Suppressor macrophage (primary cell): ENCODE results near the gene ENOX1.

Experiments
- DNase-seq, 4 experiments: peaks; one replicate each; pipeline ENCODE4 v3.0.0-alpha.2; 2020 to 2022

ENOX1 gene

DNA sequence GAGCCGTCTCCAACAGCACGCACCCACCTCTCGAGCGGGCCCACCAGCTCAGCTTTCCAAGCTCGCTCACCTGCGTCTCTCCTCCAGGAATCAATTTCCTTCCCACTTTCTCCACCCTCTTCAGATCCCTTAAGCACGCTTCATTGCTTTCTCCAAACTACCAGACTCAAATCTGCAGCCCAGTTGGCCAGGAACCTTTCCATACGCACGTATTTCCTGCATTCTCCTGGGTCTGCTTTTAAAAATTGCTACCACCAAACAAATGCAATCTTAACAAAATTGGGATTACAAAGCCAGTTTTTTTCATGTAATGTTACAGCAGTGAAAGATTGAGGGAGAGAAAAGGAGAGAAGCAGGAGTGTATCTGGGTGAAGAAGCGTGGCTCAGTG is 1.5 kb downstream of the ENOX1 start:
- DNase-seq = no peak

GRCh38 chr13:43784496-43784895 is 2.3 kb downstream of the ENOX1 start:
- DNase-seq = no peak

DNA sequence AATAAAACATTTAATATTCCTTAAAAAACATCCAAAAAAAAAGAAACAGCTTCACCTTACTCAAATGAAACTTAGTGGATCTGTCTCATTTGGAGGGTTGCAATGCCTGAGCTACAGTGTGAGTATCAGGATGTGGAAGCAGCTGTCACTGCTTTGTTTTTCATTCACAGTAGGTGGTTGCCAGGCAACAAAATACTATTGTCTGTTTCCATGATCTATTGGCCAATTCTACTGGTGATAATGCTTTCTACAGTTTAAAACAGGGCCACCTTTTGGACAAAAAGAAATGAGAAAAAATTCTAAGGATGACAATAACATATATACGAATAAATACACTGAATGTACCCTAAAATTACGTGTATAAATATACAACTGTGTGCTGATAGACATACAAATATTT is 3.0 kb downstream of the ENOX1 start:
- peak; percentile 16 to 63 (median 42) for DNase-seq

DNA sequence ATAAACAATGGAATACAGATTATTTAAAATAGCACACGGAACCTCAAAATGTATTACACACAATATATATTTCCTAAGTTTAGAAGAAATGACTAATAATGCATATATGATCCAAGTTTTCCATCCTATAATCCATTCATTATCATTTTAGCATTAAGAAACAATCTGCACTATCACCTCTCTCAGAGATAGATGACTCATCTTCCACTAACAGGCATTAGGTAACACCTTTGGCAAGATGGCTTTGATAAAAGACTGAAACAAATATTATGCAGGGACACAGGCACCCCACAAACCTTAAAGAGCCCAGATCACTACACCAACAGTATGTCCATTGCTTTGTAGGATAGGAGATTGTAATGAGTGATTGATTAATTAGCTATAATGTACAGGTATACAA is 4.1 kb downstream of the ENOX1 start:
- DNase-seq = no peak

DNA sequence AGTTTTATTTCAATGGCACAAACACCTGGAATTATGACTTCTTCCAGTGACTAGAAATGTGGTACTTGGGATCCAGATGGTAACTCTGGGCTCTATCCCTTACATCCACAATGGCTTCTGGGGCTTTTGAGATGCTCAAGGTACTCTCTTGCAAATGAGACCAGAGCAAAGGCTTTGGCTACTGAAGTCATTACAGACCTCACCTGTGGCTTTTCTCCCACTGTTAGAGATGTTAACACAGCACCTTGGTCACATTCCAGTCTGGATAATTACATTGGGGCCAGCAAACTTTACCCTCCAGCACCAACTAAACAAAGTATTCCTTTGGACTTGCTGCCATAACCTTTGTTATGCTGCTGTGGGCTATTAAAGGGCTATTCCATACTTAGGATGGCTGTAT is 6.1 kb downstream of the ENOX1 start:
- no peak for DNase-seq

DNA sequence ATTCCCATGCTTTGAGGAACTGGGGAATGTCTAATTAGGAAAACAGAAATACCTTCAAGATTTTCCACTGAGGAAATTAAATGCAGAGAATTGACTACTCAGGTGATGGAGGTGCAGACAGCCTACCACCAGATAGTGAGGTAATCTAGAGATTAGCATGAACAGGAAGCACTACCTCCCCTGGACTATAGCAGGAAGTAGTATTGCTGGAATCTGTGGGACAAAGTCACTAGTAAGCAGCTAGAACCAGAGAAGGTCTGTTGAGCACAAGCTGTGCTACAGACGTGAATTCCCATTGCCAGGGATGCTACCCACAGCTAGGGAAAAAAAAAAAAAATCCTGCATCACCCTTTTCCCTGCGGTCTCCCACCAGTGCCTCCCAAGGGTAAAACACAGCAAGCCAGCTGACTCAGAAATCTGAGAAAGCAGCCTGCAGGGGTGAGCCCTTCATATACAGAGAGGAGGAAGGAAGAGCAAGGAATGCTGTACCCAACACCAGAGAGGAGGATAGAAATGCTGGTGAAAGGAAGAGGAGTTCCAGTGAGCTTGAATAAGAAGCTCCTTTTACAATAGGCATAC is 10.2 kb downstream of the ENOX1 start:
- no peak for DNase-seq

DNA sequence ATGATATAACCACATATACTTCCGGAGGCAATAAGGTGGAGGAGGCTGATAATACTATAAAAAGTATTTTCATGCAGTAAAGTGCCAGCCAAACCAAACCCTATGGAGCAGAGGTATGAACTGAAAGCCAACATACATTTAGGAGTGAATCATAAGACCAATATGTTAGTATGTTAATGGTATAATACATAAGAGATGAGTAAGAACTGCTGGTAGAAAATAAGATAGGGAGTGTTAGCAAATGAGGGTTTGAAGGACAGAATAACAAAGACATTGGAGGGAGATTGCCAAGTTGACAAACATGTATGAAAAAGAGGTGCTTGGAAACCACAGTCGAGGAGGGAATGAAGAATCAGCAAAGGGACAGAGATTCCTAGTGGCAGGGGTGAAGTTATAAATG is 10.8 kb downstream of the ENOX1 start:
- DNase-seq = no peak

DNA sequence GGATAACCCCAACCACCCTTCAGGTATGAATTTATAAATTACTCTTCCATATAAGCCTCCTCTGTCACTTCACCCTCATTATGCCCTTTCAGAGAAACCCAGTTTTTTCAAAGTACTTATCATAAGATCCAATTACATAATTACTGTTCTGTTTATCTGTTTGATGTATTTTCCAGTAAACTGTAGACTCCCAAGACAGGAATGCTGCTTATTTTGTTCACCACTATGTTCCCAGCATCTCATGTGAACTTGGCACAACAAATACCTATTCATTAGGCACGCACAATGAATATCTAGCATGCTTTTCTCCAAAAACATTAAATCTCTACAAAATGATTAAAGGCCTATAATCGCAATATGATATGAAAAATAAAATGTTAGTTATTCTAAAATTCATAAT is 13.2 kb downstream of the ENOX1 start:
- no peak for DNase-seq

GRCh38 chr13:43770871-43771270 is 15.9 kb downstream of the ENOX1 start:
- no peak for DNase-seq

DNA sequence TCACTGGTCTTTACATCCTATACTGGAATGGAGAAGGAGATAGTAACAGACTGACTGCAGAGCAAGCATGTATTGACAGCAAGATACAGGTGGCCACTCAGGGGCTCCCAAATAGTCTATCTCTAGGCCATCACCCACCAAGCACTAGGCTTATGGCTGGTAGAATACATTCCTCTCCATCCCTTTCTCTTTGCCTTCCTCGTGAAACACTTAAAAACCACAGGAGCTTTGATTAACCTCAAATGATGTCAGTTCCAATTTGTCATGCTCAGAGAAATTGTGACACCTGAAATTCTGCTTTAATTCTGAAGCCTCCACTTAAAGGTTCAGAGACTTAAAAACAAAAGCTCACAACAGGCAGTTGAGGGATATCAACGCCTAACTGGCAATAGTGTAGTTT is 17.2 kb downstream of the ENOX1 start:
- DNase-seq = no peak

- DNase-seq = no peak
Observed at GRCh38 chr13:43767341-43767931, 19.3 kb downstream of the ENOX1 start.

DNA sequence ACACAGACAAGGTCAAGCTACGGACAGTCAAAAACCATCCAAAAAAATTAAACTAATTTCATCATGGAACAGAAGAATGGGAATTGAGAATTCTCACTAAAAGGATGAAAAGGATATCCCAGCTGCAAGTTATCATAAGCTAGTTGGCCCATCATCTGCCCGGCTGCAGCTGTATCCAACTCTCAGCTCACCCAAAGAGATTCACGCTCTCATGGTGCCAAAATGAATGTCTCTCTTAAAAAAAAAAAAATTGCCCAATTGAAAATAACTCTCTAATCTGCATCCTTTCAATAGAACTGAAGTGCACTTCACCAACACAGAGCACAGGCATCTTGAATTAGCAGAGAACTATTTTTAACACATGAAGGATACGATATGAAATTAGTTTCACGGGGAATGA is 20.0 kb downstream of the ENOX1 start:
- DNase-seq = no peak

DNA sequence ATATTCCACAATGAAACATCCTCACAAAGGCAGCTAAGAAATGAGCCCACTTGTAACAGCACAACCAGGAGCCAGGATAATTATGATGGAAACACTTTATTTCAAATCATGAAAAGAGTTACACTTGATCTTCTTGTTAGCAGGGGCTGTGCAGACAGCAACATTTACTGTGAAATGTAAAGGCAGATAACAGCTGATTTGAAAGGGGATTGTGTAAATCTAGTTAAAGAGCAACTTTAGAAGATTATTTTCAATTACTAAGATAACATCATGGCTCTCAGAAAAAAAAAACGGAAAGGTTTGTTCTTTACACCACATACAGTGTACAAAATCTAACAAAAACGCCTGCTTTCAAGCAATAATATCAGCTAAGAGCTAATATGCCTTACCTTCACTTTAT is 22.4 kb downstream of the ENOX1 start:
- DNase-seq = no peak

- DNase-seq = no peak
Observed at GRCh38 chr13:43763143-43763759, 23.5 kb downstream of the ENOX1 start.

DNA sequence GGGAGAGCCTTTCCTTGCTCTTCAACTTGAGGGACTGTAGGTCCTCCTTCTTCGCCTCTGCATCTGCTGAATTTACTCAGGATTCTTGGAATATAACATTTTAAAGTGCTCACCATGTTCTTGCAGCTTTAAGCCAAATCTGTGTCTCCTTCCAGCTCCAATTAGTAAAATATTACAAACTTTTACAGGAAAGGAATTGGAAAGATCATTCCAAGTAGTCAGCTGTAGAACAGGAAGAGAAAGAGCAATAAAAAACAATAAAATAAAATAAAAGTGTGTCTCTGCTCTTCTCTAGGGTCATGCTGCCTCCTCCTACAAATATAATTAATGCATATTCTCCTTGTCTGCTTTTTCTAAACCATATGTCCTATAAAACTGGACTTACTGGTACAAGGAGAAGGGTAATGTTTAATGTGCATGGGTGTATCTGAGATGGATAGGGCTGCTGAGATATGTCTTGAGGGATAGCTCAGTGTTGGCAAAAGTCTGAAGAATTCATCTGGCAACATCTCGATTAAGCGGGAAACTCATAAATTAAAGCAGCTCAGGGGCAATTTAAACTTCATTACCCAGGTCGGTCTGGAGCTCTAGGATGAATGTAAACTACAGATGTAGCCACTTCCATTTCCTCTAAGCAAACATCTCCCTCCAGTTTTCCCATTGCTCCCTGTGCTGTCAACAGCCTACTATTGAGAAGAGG is 25.0 kb downstream of the ENOX1 start:
- DNase-seq = no peak

DNA sequence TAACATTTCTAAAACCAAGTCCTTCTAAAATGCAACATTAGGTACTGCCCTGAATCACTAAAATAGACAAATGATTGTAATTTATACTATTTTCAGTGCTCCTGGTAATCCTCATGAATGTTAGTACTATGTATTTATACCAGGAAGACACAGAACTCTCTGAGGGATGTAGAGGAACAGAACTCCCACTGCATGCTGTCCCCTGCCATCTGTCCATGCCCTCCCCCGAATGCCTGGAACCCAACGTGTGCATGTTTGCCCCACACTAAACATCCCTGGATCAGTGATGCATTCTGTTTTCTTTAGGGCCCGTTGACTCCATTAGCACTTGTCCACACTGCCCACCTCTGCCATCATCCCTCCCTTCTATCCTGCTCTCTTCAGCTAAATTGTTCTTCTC is 26.5 kb downstream of the ENOX1 start:
- DNase-seq = no peak

- DNase-seq = no peak
Observed at GRCh38 chr13:43758834-43759233, 27.9 kb downstream of the ENOX1 start.

DNA sequence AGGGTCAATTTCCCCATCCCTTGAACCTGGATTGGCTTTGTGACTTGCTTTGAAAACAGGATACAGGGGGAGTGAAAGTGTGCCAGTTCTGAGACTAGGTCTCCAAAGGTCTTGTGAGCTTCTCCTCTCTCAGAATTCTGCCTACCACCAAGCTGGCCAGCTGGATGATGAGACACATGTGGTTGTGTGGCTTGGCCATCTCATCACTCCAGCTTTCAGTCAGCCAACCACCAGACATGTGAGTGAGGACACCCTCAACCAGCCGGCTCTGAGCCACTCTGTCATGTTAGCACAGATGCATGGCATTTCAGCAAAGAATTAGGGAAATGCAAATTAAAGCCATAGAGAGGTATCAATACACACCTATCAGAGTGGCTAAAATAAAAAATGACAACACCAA is 29.5 kb downstream of the ENOX1 start:
- no peak for DNase-seq

GRCh38 chr13:43755844-43756243 is 30.9 kb downstream of the ENOX1 start:
- no peak for DNase-seq

GRCh38 chr13:43751624-43752023 is 35.1 kb downstream of the ENOX1 start:
- DNase-seq = no peak

GRCh38 chr13:43749503-43749902 is 37.3 kb downstream of the ENOX1 start:
- DNase-seq = no peak

DNA sequence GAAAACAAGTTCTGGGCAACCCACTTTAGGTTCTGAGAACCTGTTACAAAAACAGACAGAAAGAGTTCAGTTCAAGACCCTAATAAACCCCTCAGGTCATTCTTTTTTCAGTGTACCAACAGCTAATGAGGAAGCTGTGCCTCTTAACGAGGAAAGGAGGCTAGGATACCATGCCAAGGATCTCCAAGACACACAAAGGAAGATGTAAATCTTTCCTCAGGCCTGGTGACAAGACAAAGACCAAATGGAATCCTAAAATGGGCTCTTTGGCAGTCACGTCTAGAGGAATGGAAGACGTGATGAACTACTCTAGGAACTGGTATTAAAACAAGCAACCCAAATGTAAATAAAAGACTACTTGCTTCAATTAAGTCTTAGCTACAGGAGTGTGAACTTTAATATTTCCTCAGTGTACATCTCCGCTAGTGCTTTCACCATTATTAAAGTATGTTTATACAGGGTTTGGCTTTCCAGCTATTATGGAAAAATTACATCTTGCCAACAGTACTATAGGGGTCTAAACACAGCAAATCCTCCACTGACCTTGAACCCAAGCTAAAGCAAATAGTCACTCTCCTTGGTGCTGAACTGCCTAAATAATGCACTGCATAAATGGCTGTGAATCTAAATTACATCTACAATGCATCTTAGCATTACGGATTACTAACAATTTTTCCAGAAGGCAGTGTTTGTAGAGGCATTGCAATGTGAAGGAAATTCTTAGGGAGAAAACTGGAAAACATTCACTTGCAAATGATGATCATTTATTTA is 42.3 kb downstream of the ENOX1 start:
- no peak for DNase-seq

GRCh38 chr13:43742911-43743310 is 43.9 kb downstream of the ENOX1 start:
- DNase-seq = no peak
